Loucy (cell line): ENCODE results near the gene C16orf90.

Source experiments
- H2AFZ ChIP-seq: fragments of 200-600 bp; sonication (generic); 2 replicates; pipeline ENCODE4 v1.6.0; 2016; ENCODE audit warnings: antibody characterized with exemption, mild to moderate bottlenecking, low read length, moderate library complexity
- H3F3A ChIP-seq: fragments of 200-600 bp; 2 replicates; pipeline ENCODE4 v1.6.0; 2016; ENCODE audit warnings: antibody characterized with exemption, low read depth, mild to moderate bottlenecking
- H3K27me3 ChIP-seq: fragments of 200-600 bp; sonication (generic); 2 replicates; pipeline ENCODE4 v1.6.1; 2014; ENCODE audit warnings: low read length, mild to moderate bottlenecking; ENCODE audit not compliant: insufficient read depth, poor library complexity, severe bottlenecking
- H3K36me3 ChIP-seq: fragments of 200-600 bp; sonication (generic); 2 replicates; pipeline ENCODE4 v1.6.1; 2016; ENCODE audit warnings: low read length; ENCODE audit not compliant: insufficient read depth
- H3K4me1 ChIP-seq: fragments of 200-600 bp; sonication (generic); 2 replicates; pipeline ENCODE4 v1.5.1; 2014; ENCODE audit warnings: low read length, mild to moderate bottlenecking; ENCODE audit not compliant: insufficient read depth, poor library complexity, severe bottlenecking
- H3K4me2 ChIP-seq: fragments of 200-600 bp; sonication (generic); 2 replicates; pipeline ENCODE4 v1.6.0; 2014; ENCODE audit warnings: antibody characterized with exemption, low read length, low read depth, mild to moderate bottlenecking; ENCODE audit not compliant: poor library complexity, severe bottlenecking
- H3K4me3 ChIP-seq: fragments of 200-600 bp; sonication (generic); 2 replicates; pipeline ENCODE4 v1.5.1; 2014; ENCODE audit warnings: low read length, mild to moderate bottlenecking, mixed read lengths; ENCODE audit not compliant: poor library complexity, severe bottlenecking
- H3K79me2 ChIP-seq: fragments of 200-600 bp; sonication (generic); 2 replicates; pipeline ENCODE4 v1.6.1; 2014; ENCODE audit warnings: low read length; ENCODE audit not compliant: insufficient read depth
- H3K9ac ChIP-seq: fragments of 200-600 bp; sonication (generic); 2 replicates; pipeline ENCODE4 v1.6.0; 2014; ENCODE audit warnings: mild to moderate bottlenecking, low read depth, low read length, moderate library complexity; ENCODE audit not compliant: poor library complexity, severe bottlenecking
- H3K9me2 ChIP-seq: fragments of 200-600 bp; sonication (generic); replicated peaks from 2 replicates; pipeline ENCODE4 v1.6.1; 2016; ENCODE audit warnings: low read depth, low read length, mixed read lengths
- H3K9me3 ChIP-seq: fragments of 200-600 bp; sonication (generic); 2 replicates; pipeline ENCODE4 v1.6.1; 2014; ENCODE audit warnings: mild to moderate bottlenecking, antibody characterized with exemption, low read length, low read depth; ENCODE audit not compliant: insufficient read depth
- H4K20me1 ChIP-seq: fragments of 200-600 bp; sonication (generic); 2 replicates; pipeline ENCODE4 v1.6.0; 2014; ENCODE audit warnings: antibody characterized with exemption, low read length, mild to moderate bottlenecking; ENCODE audit not compliant: insufficient read depth, poor library complexity, severe bottlenecking
- CTCF ChIP-seq: fragments of 200-600 bp; sonication (generic); conservative IDR thresholded peaks from 2 replicates; pipeline ENCODE4 v1.5.1; 2014; ENCODE audit warnings: mild to moderate bottlenecking, antibody characterized with exemption, low read length
- EZH2phosphoT487 ChIP-seq: fragments of 200-600 bp; IDR thresholded peaks from 2 replicates; pipeline ENCODE4 v1.6.1; 2018; ENCODE audit warnings: antibody characterized with exemption, mild to moderate bottlenecking, moderate library complexity, borderline replicate concordance

Gene C16orf90

GRCh38 chr16:3468501-3468900 is 26.8 kb downstream of the C16orf90 start:
- Histone ChIP-seq H3K9me2 (no peaks in the 10 kb centered on the region), H3K79me2 (peaks cover 62% of the 10 kb centered on the region; the same call in 1 of the 2 replicates), H2AFZ (no peak overlapping the region), H4K20me1 (no peaks in the 10 kb centered on the region), H3K9me3 (no peaks in the 10 kb centered on the region), H3F3A (no peaks in the 10 kb centered on the region), H3K4me2 (no peak overlapping the region), H3K4me1 (peaks cover 4% of the 10 kb centered on the region), H3K36me3 (peaks cover 4% of the 10 kb centered on the region; the same call in 1 of the 2 replicates), H3K9ac (no peak overlapping the region), H3K4me3 (no peak overlapping the region), H3K27me3 (no peaks in the 10 kb centered on the region)
- no peak for TF ChIP-seq EZH2phosphoT487
- no peak for TF ChIP-seq CTCF

GRCh38 chr16:3467921-3468320 is 27.4 kb downstream of the C16orf90 start:
- no peaks in the 10 kb centered on the region for H3K9me3 ChIP-seq
- no peaks in the 10 kb centered on the region for H3K9me2 ChIP-seq
- TF ChIP-seq EZH2phosphoT487, result no peak
- TF ChIP-seq CTCF, result no peak
- peaks cover 4% of the 10 kb centered on the region; the same call in 1 of the 2 replicates for H3K36me3 ChIP-seq
- no peak overlapping the region for H2AFZ ChIP-seq
- no peak overlapping the region for H3K9ac ChIP-seq
- no peak overlapping the region for H3K4me2 ChIP-seq
- H3K4me1 ChIP-seq, result peaks cover 4% of the 10 kb centered on the region
- peaks cover 68% of the 10 kb centered on the region; the same call in 1 of the 2 replicates for H3K79me2 ChIP-seq
- H3K4me3 ChIP-seq, result no peak overlapping the region
- no peaks in the 10 kb centered on the region for H3K27me3 ChIP-seq
- no peaks in the 10 kb centered on the region for H4K20me1 ChIP-seq
- H3F3A ChIP-seq, result no peaks in the 10 kb centered on the region

- Histone ChIP-seq H3K9me3 (no peaks in the 10 kb centered on the region), H3K79me2 (peaks cover 75% of the 10 kb centered on the region; the same call in 1 of the 2 replicates), H3K4me1 (peaks cover 4% of the 10 kb centered on the region), H3K4me3 (no peak overlapping the region), H4K20me1 (no peaks in the 10 kb centered on the region), H3K36me3 (peaks cover 4% of the 10 kb centered on the region; the same call in 1 of the 2 replicates), H2AFZ (no peak overlapping the region), H3K4me2 (no peak overlapping the region), H3K9me2 (no peaks in the 10 kb centered on the region), H3F3A (no peaks in the 10 kb centered on the region), H3K27me3 (no peaks in the 10 kb centered on the region), H3K9ac (no peak overlapping the region)
- TF ChIP-seq EZH2phosphoT487 (no peak), CTCF (no peak)
Measured at GRCh38 chr16:3467182-3467581, 28.1 kb downstream of the C16orf90 start.
